GM18867 (cell line): ENCODE results near the gene MTA1.

Experiments used
- ATAC-seq: cut with Tn5 transposase; IDR thresholded peaks from one replicate; pipeline ENCODE4 v1.9.1; 2021; ENCODE audit warnings: mild to moderate bottlenecking, moderate library complexity; ENCODE audit not compliant: unreplicated experiment

MTA1 gene

GRCh38 chr14:105442125-105442524, 22.5 kb downstream of the MTA1 start:
- ATAC-seq = no peak

GRCh38 chr14:105442834-105443233, 23.2 kb downstream of the MTA1 start:
- no peak for ATAC-seq

GRCh38 chr14:105444859-105445258, 25.2 kb downstream of the MTA1 start:
- no peak for ATAC-seq

GRCh38 chr14:105445290-105445689, 25.7 kb downstream of the MTA1 start:
- no peak for ATAC-seq

GRCh38 chr14:105445901-105446845, 26.5 kb downstream of the MTA1 start:
- no peak for ATAC-seq

GRCh38 chr14:105446971-105447370, 27.3 kb downstream of the MTA1 start:
- no peak for ATAC-seq

- ATAC-seq = peak; percentile 11
These were observed 28.3 kb downstream of the MTA1 start for GRCh38 chr14:105447651-105448640.

GRCh38 chr14:105448706-105449111, 29.1 kb downstream of the MTA1 start:
- ATAC-seq = peak; percentile 43

GRCh38 chr14:105449276-105450122, 29.9 kb downstream of the MTA1 start:
- ATAC-seq = no peak

- no peak for ATAC-seq
These were observed 30.5 kb downstream of the MTA1 start for GRCh38 chr14:105450123-105450505.

- no peak for ATAC-seq
These were observed 31.5 kb downstream of the MTA1 start for GRCh38 chr14:105450864-105451720.

- ATAC-seq = no peak
These were observed 33.3 kb downstream of the MTA1 start for GRCh38 chr14:105452963-105453362.

- no peak for ATAC-seq
These were observed 34.2 kb downstream of the MTA1 start for GRCh38 chr14:105453847-105454246.

- ATAC-seq = no peak
These were observed 35.5 kb downstream of the MTA1 start for GRCh38 chr14:105455086-105455640.

GRCh38 chr14:105455766-105456660, 36.4 kb downstream of the MTA1 start:
- no peak for ATAC-seq

- ATAC-seq = no peak
These were observed 37.4 kb downstream of the MTA1 start for GRCh38 chr14:105456736-105457617.

- ATAC-seq = no peak
These were observed 38.4 kb downstream of the MTA1 start for GRCh38 chr14:105458010-105458409.
